Measurements from ENCODE around the gene PPP1R1B. TPM values are rescaled to one million over a fixed set of nuclear protein-coding genes. Genes with fewer than 3 reads are reported as not detected.
A peak's percentile ranks its signal among the peaks of the same experiment; 100 is the strongest.

Gene PPP1R1B
- total and polyA plus RNA-seq, 12 donors, result 0.32 to 58.0 (median 13.0) TPM; not detected in 1

DNA sequence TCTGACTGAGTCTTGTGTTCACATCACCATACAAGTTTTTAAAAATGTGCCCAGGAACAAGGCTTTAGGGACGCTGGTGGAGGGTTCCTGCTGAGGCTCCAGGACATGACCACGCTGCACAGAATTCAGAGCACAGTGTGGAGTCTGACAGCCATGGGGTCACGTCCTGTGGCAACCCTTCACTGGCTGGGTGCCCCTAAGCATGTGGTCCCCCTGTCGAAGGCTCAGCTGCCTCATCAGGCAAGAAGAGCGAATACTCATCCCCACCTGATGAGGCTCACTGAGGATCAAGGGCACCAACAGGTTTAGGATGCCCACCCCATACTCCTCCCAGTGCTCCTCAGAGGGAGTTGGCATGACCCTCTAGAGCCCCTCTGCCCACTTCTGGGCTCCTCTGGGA lies 47.4 kb downstream of the PPP1R1B start:
- DNase-seq, result peak in 1 of 7 donors; percentile 57
- Histone ChIP-seq H3K27me3 (peaks cover 18% of the 10 kb centered on the region), H3K36me3 (replicated peaks in 1 of 2) (no peaks in the 10 kb centered on the region), H3K4me1 (replicated peaks in 1 of 2) (peaks cover 0 to 5% of the 10 kb centered on the region in 2 donors), H3K27ac (no peak overlapping the region), H3K9me3 (replicated peaks in 1 of 3) (no peaks in the 10 kb centered on the region), H3K4me3 (no peak overlapping the region)
- 82 to 94% (median 87%) methylated on average over 5 of the region's 5 CpGs for WGBS, 4 donors
- intact Hi-C loops (cut with DNase I), result no loop called here
- no peak for TF ChIP-seq POLR2A (IDR thresholded peaks at IDR 0.05)
- no peak for TF ChIP-seq CTCF (IDR thresholded peaks at IDR 0.05)

DNA sequence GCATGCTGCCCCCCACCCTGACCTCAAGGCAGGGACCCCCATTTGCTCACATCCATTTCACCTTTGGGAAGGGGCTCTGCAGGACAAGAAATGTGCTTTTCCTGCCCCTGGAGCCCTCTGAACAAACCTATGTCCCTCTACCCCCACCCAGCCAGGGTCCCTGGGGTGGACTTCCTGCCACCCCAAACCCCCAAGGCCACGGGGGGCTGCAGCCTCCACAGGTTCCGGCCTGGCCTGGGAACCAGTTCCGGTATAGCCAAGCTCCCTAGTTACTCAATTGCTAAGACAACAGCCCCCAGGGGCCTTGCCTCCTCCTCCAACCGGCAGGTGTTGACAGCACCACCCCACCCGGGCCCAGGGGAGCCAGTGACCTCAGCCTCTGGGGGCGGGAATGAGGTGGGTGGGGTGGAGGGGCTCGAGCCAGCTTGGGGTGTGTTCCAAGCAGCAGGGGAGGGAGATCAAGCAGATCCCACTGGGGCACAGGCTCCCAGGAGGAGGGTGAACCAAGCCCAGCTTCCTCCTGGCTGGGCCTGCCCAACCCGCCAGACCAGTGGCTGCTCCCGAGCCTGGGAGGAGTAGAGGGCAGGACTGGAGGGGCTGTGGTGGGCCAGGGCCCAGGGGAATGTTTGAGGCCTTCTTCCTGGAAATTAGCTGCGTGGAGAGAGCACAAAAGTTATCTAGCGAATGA lies 48.1 kb downstream of the PPP1R1B start:
- Histone ChIP-seq H3K36me3 (replicated peaks in 1 of 2) (no peaks in the 10 kb centered on the region), H3K4me1 (replicated peaks in 1 of 2) (peaks cover 0 to 5% of the 10 kb centered on the region in 2 donors), H3K9me3 (replicated peaks in 1 of 3) (no peaks in the 10 kb centered on the region), H3K27me3 (peaks cover 13% of the 10 kb centered on the region), H3K27ac (no peak overlapping the region), H3K4me3 (no peak overlapping the region)
- 57 to 64% (median 57%) methylated on average over 3 to 11 of the region's 11 CpGs for WGBS, 4 donors
- DNase-seq, result peak in 2 of 7 donors; percentile 16 to 67
- intact Hi-C loops (cut with DNase I), result no loop called here
- TF ChIP-seq POLR2A (IDR thresholded peaks at IDR 0.05) (no peak), CTCF (IDR thresholded peaks at IDR 0.05) (no peak)

GRCh38 chr17:39675390-39676082 lies 48.8 kb downstream of the PPP1R1B start:
- peaks cover 9% of the 10 kb centered on the region for H3K27me3 ChIP-seq
- intact Hi-C loops (cut with DNase I), result no loop called here
- TF ChIP-seq CTCF (IDR thresholded peaks at IDR 0.05) (no peak), POLR2A (IDR thresholded peaks at IDR 0.05) (no peak)
- H3K36me3 ChIP-seq (replicated peaks in 1 of 2), result no peaks in the 10 kb centered on the region
- H3K4me1 ChIP-seq (replicated peaks in 1 of 2), result peaks cover 0 to 5% of the 10 kb centered on the region in 2 donors
- H3K4me3 ChIP-seq, result no peak overlapping the region
- no peaks in the 10 kb centered on the region for H3K9me3 ChIP-seq (replicated peaks in 1 of 3)
- no peak for DNase-seq
- WGBS, 4 donors, result 81 to 90% (median 83%) methylated on average over 8 to 10 of the region's 10 CpGs
- peak overlapping the region in 2 of 5 donors; percentile 12 to 29 for H3K27ac ChIP-seq

DNA sequence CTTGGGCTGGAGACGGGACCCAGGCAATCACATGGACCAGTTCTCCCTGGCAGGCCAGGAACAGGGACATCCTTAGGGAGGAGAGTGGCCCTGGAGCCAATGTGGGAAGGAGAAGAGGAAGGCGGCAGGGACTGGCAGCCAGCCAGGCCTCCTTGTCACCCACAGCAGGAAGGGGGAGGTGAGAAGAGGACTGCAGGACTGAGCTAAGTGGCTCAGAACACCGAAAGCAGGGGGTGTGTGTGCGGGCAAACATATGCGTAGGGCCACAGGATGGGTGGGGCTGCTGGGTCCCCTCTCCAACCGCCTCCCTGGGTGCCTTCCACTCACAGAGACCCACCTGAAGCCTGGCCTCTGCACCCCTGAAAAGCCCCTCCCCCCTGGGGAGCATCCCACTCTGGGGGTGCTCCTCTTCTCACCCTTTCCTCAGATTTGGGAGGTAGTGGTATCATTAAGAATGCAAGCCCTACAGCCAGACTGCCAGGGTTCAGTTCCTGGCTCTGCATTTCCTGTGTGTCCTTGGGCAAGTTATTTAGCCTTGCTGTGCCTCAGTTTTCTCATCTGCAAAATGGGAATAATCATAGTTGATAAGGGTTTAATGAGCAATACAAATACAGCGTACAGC lies 49.6 kb downstream of the PPP1R1B start:
- H3K4me1 ChIP-seq (replicated peaks in 1 of 2), result peaks cover 0 to 5% of the 10 kb centered on the region in 2 donors
- H3K27me3 ChIP-seq, result peaks cover 4% of the 10 kb centered on the region
- WGBS, 4 donors, result 62 to 71% (median 67%) methylated on average over 6 to 7 of the region's 7 CpGs
- peak in 3 of 7 donors; percentile 36 to 82 (median 48) for DNase-seq
- H3K27ac ChIP-seq, result peak overlapping the region in 2 of 5 donors; percentile 7 to 12
- no peaks in the 10 kb centered on the region for H3K36me3 ChIP-seq (replicated peaks in 1 of 2)
- no peak overlapping the region for H3K4me3 ChIP-seq
- H3K9me3 ChIP-seq (replicated peaks in 1 of 3), result no peaks in the 10 kb centered on the region
- intact Hi-C loops (cut with DNase I), result no loop called here
- TF ChIP-seq POLR2A (IDR thresholded peaks at IDR 0.05), result no peak
- no peak for TF ChIP-seq CTCF (IDR thresholded peaks at IDR 0.05)

Measured in adrenal gland (tissue), 12 donors.